Keratinocyte (primary cell): ENCODE data around the gene PARD6B.

Experiments
- CTCF ChIP-seq, 3 experiments: IDR thresholded peaks in 1 of 3; conservative IDR thresholded peaks in 1 of 3; optimal IDR thresholded peaks in 1 of 3; 2 replicates in 2 of 3; 3 replicates in 1 of 3; pipeline versions ENCODE3 to v1.5.1; 2011; ENCODE audit warnings: low read length in 3 of 3, mild to moderate bottlenecking in 3 of 3, moderate library complexity in 2 of 3, control low read depth in 1 of 3, inconsistent platforms in 1 of 3; ENCODE audit not compliant: insufficient read depth in 2 of 3; ENCODE audit errors: extremely low read depth in 1 of 3
- EZH2 ChIP-seq: IDR thresholded peaks from one replicate; pipeline ENCODE4 v1.6.1; 2012; ENCODE audit warnings: inconsistent platforms, mild to moderate bottlenecking, low read length, moderate library complexity

- TF ChIP-seq CTCF (optimal IDR thresholded peaks at IDR 0.05 in 1 of 3, IDR thresholded peaks at IDR 0.05 in 1 of 3, conservative IDR thresholded peaks at IDR 0.05 in 1 of 3; ENCODE audit: extremely low read depth in 1 of 3, insufficient read depth in 2 of 3, low read length in 3 of 3) (no peak), EZH2 (no peak)
Measured at GRCh38 chr20:50708845-50709635, 22.3 kb upstream of the PARD6B start.
